ENCODE measurements around the gene NAV2.

GRCh38 chr11:19868871-19869270 is 156.2 kb downstream of the NAV2 start:
- no peak for TF ChIP-seq POLR2A (IDR thresholded peaks at IDR 0.05; ENCODE audit: borderline replicate concordance, extremely low read depth, insufficient read depth, insufficient read length)
- no peak for TF ChIP-seq CTCF (IDR thresholded peaks at IDR 0.05 in 2 of 3, conservative IDR thresholded peaks at IDR 0.05 in 1 of 3; ENCODE audit: borderline replicate concordance in 1 of 3, insufficient read depth in 1 of 3, low read depth in 2 of 3, low read length in 2 of 3)
- TF ChIP-seq ELF1 (IDR thresholded peaks at IDR 0.05; ENCODE audit: borderline replicate concordance, low read depth), result no peak
- no peak for TF ChIP-seq EZH2 (IDR thresholded peaks at IDR 0.05)
- no peak for TF ChIP-seq CEBPB (IDR thresholded peaks at IDR 0.05; ENCODE audit: low read depth)

All from HCT116 (cell line).